Ovary (tissue), 3 donors: ENCODE results near the gene GRM8.

Experiments used
- CTCF ChIP-seq, 3 donors: fragments of 450-650 bp in 2 of 3; fragments of 200-600 bp in 1 of 3; IDR thresholded peaks; one replicate each; pipeline versions ENCODE4 v1.5.1 to v1.8.0; 2016 to 2022; ENCODE audit warnings: antibody characterized with exemption in 3 of 3, mild to moderate bottlenecking in 1 of 3
- EP300 ChIP-seq: sonication (generic); formaldehyde crosslinking; IDR thresholded peaks from one replicate; pipeline ENCODE4 v1.6.1; 2017; ENCODE audit warnings: antibody characterized with exemption
- POLR2A ChIP-seq: fragments of 450-650 bp; IDR thresholded peaks from one replicate; pipeline ENCODE4 v1.6.1; 2017; ENCODE audit warnings: antibody characterized with exemption, mild to moderate bottlenecking, moderate library complexity
- donor health status: DM: no; HTN: no; CAD: no.

GRCh38 chr7:126426652-126427051, 826.1 kb downstream of the GRM8 start:
- no peak for TF ChIP-seq POLR2A
- TF ChIP-seq CTCF (IDR thresholded peaks at IDR 0.05), result no peak
- no peak for TF ChIP-seq EP300
